HG03175 (cell line): Measurements from ENCODE around the gene ATG7.
"Not testable (repeated sequence)": the region's sequence is repeated elsewhere in the genome, so short reads cannot be mapped to it uniquely, and the experiment has no call there.

Source experiments
- ATAC-seq: cut with Tn5 transposase; IDR thresholded peaks from one replicate; pipeline ENCODE4 v1.9.1; 2021; ENCODE audit warnings: mild to moderate bottlenecking, moderate library complexity; ENCODE audit not compliant: unreplicated experiment

Gene ATG7

DNA sequence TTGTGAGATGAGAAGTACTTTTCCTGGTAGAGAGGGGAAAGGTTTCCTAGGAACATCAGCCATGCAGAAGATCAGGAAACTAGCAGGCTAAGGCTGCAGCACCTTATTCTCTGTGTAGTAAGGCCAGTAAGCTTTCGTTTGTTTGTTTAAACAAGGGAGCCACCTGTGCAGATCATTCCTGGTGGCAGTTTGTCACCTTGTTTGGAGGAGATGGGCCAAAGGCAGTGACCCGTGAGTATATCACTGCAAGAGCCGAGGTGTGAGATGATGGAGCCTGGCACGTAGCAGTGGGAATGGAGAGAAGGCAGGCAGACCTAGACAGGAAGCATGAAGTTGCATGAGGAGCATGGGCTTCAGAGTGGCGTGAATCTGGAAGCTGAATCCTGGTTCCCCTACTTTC is 19.6 kb downstream of the ATG7 start:
- no peak for ATAC-seq

DNA sequence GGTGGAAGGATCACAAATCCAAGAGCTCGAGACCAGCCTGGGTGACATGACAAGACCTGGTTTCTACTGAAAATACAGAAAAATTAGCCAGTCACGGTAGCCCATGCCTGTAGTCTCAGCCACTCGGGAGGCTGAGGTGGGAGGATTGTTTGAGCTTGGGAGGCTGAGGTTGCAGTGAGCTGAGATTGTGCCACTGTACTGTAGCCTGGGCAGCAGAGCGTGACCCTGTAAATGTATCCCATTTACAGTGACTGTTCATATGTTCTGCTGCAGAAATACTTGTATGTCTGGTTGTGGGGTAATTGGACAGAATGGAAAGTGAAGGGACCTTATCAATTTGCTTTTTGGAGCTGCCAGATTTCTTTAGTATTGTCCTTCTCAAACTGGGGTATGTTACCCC is 24.9 kb downstream of the ATG7 start:
- ATAC-seq: no peak

- peak; percentile 95 for ATAC-seq
Measured at GRCh38 chr3:11300970-11301369, 28.8 kb downstream of the ATG7 start.

DNA sequence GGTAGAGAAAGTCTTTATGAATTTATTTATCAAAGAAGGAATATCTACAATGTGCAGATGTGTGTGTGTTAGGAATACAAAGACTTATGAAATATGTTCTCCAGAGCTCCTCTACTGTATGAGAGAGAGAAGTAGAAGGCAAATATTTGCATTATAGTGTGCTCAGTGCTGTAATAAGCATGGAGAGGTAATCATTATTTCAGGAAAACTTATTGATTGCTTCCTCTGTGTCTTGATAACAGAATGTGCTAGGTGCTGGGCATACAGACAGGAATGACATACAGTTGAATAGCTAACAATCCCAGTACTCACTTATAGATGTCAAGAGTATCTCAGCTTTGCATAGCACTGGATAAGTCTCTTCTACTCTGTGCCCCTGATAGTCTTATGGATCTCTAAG is 30.2 kb downstream of the ATG7 start:
- no peak for ATAC-seq

GRCh38 chr3:11304175-11304574 is 32.0 kb downstream of the ATG7 start:
- no peak for ATAC-seq

- no peak for ATAC-seq
Measured at GRCh38 chr3:11305509-11305908, 33.3 kb downstream of the ATG7 start.

DNA sequence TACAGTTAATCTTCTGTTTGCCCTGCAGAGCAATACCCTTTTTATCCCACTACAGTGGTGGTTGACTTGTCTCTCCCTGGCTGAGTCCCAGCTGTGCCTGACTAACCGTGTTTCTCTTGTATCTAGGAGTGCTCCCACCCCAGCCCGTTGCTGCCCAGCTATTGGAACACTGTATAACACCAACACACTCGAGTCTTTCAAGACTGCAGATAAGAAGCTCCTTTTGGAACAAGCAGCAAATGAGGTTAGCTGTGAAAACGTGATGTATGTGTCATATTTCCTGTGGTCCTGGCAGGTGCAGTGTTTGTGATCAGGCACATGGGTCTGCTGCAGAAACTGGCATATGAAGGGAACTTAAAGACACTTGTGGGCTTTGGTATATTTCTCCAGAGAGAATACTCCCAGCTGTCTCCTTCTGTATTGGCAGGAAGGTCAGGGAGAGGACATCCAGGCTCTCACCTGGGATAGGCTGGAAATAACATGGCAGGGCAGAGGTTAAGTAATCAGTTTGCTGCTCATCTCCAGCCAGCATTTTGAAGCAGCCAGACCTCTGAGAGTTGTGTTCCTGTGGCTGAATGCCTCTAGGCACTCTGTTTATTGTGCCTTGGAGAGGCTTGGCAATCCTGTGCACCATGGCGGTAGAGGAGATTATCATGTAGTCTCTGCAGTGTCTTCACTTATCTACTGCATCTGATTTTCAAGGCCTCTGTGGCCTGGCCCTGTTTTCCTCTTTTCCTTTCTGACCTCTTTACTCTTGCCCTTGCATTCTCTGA is 34.8 kb downstream of the ATG7 start:
- ATAC-seq: no peak

GRCh38 chr3:11307830-11308432 is 35.7 kb downstream of the ATG7 start:
- no peak for ATAC-seq

- no peak for ATAC-seq
Measured at GRCh38 chr3:11310258-11310657, 38.1 kb downstream of the ATG7 start.

- no peak for ATAC-seq
Measured at GRCh38 chr3:11312166-11312565, 40.0 kb downstream of the ATG7 start.

- no peak for ATAC-seq
Measured at GRCh38 chr3:11317300-11317699, 45.1 kb downstream of the ATG7 start.

GRCh38 chr3:11322931-11323330 is 50.7 kb downstream of the ATG7 start:
- ATAC-seq: no peak

- no peak for ATAC-seq
Measured at GRCh38 chr3:11323813-11324212, 51.6 kb downstream of the ATG7 start.

- no peak for ATAC-seq
Measured at GRCh38 chr3:11327619-11328018, 55.4 kb downstream of the ATG7 start.

GRCh38 chr3:11328196-11328945 is 56.2 kb downstream of the ATG7 start:
- no peak for ATAC-seq

DNA sequence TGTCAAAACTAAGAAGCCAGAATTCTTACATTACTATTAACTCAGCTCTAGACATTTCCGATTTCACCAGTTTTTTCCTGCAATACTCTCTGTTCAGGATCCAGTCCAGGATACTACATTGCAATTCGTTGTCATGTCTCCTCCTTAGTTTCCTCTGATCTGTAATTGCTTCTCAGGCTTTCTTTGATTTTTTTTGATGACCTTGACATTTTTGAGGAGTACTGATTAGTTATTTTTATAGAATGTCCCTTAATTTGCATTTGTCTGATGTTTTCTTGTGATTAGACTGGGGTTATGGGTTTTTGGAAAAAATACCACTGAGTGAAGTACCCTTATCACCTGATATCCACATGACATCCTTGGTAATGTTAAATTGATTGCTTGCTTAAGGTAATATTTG is 57.6 kb downstream of the ATG7 start:
- no peak for ATAC-seq

GRCh38 chr3:11331101-11331500 is 58.9 kb downstream of the ATG7 start:
- no peak for ATAC-seq

- ATAC-seq: peak; percentile 61
Measured at GRCh38 chr3:11335056-11335608, 62.9 kb downstream of the ATG7 start.

GRCh38 chr3:11339541-11339940 is 67.3 kb downstream of the ATG7 start:
- no peak for ATAC-seq

DNA sequence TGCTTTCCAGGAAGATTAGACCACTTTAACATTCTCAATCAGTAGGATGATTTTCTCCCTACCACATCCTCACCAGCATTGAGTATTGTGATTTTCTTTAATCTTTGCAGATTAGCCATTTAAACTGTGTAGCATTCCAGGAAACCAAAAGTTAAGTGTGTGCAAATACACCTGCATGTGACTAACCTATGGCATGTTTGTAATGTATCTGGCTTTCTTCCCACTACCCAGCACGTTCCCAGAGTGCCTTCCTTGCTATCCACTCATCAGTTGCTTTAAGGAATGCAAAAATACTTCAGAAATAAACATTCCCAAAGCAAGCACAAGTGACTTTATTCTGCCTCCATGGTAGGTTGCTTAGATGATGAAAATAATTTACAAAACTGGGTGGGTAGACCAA is 74.2 kb downstream of the ATG7 start:
- no peak for ATAC-seq

- ATAC-seq: not testable (repeated sequence)
Measured at GRCh38 chr3:11348877-11349276, 76.7 kb downstream of the ATG7 start.

GRCh38 chr3:11349446-11349845 is 77.2 kb downstream of the ATG7 start:
- no peak for ATAC-seq
